HCEC 1CT (cell line): ENCODE results near the gene AKR1B1.
"Not testable (repeated sequence)": the region's sequence is repeated elsewhere in the genome, so short reads cannot be mapped to it uniquely, and the experiment has no call there.

Experiments used
- DNase-seq: peaks from one replicate; pipeline ENCODE4 v3.0.0-alpha.2; 2017

Gene AKR1B1

DNA sequence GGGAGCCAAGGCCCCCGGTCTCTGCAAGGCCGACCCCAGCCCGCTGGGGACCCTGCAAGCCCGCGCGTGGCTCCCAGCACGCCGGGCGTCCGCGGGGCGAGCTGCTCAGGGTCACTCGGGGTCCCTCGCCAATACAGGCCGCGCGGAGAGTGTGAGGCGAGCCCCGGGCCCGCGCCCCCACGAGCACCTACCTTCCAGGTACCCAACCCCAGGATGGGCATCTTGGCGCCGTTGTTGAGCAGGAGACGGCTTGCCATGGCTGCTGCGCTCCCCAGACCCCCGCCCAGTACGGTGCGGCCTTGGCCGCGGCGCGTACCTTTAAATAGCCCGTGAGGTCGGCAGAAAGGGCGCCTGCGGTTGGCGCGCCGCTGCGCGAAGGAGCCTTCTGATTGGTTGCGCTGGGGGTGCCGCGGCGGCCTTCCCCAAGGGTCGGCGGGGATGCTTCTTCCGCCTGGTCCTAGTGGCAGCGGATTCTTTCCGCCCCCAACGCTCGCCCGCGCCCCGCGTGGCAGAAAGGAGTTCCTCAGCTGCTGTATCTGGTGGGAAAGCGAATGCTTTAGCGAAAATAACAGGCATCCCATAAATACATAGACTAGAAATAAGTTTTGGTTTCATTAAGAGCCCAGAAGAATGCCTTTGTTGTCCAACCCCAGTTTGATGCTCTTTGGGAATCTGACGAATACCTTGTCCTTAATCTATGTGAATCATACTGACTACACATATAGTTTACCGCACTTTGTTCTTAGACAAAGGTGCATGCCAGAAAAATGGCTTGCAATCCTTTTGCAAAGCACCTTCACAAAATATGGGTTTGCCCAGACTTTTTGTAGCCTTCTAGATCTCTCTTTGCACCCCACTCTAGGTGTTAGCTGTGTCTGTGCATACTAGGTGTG is at the start of gene AKR1B1:
Gene AKR1B1 (minus strand): TSS at position 295 of the 893 bp plus-strand sequence. CDS start 38 bp downstream, at position 257.
- DNase-seq, result peak; percentile 93

DNA sequence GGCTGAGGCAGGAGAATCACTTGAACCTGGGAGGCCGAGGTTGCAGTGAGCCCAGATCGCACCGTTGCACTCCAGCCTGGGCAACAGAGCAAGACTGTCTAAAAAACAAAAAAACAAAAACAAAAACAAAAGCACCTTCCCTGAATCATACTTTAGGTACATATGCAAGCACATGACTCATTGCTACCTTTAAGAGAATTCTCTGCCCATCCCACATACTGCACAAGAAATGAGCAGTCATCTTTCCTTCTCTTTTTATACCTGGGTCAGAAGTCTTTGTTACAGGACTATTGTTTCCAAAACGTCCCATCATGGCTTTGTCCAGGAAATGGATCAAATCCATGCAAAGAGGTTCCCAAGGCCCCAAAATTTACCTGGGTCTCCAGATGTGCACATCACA is 47.0 kb upstream of the AKR1B1 start:
- DNase-seq, result no peak

DNA sequence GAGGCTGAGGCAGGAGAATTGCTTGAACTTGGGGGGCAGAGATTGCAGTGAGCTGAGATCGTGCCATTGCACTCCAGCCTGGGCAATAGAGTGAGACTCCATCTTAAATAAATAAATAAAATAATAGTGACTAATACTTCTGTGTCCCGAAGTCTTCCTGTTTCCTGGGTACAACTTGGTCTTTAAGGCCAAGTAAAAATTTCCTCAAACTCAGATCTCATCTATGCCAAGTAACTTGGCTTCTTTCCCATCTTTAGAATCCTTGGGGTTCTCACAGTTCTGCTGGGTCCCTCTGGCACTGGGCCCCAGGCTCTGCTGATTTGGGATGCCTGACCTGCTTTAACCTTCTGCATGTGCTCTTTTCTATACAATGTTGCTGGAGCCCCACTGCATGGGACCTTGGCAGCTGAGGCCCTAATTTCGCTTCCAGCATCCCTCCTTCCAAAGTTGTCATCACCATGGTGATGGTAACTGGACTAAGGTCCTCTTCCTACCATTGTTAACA is 45.8 kb upstream of the AKR1B1 start:
- peak; percentile 45 for DNase-seq

DNA sequence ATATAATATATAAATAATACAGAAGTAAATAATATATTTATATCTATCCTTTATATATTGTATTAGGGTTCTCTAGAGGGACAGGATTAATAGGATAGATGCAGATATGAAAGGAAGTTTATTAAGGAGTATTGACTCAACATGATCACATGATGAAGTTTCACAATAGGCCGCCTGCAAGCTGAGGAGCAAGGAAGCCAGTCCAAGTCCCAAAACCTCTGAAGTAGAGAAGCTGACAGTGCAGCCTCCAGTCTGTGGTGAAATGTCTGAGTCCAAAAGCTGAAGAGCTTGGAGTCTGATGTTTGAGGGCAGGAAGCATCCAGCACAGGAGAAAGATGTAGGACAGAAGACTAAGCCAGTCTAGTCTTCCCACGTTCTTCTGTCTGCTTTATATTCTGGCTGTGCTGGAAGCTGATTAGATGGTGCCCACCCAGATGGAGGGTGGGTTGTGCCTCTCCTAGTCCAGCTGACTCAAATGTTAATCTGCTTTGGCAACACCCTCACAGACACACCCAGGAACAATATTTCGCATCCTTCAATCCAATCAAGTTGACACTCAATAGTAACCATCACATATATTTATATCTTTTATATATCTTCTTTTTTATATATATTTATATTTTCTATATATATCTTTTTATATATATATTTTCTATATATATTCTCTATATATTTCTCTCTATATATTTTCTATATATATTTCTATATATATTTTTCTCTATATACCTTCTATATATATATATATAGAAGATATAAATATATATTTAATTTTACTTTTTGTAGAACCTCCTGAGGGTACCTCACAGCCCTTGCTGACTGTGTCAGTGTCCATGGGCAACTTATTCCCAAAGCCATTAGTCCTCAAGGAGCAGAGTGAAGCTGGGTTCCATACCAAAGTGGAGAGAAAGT is 43.8 kb upstream of the AKR1B1 start:
- peak; percentile 80 for DNase-seq

DNA sequence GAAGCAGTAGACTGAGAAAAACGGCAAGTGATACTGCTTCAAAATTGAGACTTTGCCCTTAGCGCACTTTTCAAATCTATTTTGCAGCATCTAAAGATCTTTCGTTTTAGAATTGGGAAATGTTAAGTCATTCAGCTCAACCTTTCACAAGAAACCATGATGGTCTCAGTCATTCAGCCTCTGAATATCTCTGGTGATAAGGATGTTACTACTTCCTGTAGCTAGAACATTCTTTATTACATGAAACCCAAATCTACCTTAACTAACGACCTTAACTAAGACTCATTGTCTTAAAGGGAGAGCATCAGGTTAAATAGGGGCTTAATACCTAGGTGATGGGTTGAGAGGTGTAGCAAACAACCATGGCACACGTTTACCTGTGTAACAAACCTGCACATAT is 42.1 kb upstream of the AKR1B1 start:
- DNase-seq, result no peak

DNA sequence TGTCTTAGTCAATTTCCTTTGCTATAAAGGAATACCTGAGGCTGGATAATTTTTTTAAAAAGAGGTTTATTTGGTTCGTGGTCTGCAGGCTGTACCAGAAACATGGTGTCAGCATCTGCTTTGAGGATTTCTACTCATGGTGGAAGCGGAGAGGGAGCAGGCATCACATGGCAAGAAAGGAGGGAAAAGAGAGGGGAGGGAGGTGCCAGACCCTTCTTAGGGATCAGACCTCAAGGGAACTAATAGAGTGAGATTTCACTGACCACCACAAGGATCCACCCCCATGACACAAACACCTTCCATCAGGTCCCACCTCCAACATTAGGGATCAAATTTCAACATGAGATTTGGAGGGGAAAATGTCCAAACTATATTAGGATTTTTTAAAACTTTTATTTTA is 41.5 kb upstream of the AKR1B1 start:
- DNase-seq, result no peak

DNA sequence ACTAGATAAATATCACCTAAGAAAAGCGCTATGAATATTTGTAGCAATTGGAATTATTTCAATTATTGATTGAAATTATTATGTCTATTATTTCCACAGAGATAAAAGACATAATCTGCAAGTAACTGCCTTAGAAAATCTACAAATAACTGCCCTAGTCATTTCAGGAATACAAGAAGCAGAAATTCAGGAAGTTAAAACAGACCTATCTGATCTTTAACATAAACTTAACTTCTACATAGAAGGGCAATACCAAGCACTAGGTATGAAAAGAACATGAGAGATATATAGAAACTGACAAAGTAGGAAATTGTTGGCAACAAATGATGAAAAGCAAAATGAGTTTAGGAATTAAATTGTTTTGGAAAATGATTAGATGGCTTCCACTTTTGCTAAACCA is 36.6 kb upstream of the AKR1B1 start:
- no peak for DNase-seq

DNA sequence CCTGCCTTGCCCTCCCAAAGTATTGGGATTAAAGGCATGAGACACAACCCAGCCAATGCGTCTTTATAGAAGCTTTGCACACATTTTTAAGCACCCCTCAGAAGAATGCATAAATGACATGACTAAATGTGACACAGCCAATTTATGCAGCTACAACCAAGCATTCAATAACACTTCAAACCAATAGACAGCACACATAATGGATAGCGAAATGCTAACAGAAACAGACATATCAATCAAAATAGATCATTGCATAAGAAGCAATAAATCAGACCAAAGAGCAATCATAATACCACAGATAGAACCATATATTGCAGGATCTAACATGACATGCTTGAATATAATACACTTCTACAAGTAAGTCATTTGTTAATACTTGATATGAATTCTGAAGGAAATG is 34.2 kb upstream of the AKR1B1 start:
- no peak for DNase-seq

DNA sequence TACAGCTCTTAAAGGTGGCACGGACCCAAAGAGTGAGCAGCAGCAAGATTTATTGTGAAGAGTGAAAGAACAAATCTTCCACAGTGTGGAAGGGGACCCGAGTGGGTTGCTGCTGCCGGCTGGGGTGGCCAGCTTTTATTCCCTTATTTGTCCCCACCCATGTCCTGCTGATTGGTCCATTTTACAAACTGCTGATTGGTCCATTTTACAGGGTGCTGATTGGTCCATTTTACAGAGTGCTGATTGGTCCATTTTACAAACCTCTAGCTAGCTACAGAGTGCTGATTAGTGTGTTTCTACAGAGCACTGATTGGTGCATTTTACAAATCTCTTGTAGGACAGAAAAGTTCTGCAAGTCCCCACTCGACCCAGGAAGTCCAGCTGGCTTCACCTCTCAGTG is 28.8 kb upstream of the AKR1B1 start:
- DNase-seq, result not testable (repeated sequence)

DNA sequence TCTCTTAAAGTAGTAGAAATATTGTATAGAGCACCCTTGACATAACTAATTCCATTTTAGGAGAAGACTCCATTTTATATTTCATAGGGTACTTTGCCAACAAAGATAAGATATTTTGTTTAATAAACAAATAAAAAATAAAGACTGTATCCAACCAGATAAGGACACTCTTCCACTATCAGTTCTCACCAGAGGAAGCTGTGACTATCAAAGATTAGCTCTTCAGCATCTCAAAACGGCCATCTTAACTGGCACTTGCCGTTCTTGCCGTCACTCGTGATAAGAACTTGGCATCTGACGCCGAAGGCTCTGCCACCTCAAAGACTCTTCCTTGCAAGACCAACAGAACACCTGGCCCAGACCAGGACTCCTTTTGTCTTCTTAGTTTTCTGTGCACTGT is 26.3 kb upstream of the AKR1B1 start:
- DNase-seq, result no peak

DNA sequence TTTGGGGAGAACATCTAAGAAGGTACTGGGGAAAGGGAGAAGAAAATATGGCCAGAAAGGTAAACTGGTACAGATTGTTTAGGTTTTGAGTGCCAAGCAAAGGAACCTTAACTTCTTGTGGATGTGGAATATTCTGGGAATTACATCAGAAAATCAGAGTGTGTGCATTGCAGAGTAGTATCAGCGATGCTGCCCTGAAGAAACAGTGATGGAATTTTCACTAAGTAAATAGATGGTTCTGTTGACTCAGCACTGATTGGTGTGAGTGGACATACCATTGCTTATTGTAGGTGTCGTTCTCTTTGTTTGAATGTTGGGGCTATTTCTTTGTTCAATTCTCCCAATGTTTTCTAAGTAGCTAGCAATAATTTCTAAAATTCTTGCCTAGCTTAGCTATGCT is 24.4 kb upstream of the AKR1B1 start:
- no peak for DNase-seq

DNA sequence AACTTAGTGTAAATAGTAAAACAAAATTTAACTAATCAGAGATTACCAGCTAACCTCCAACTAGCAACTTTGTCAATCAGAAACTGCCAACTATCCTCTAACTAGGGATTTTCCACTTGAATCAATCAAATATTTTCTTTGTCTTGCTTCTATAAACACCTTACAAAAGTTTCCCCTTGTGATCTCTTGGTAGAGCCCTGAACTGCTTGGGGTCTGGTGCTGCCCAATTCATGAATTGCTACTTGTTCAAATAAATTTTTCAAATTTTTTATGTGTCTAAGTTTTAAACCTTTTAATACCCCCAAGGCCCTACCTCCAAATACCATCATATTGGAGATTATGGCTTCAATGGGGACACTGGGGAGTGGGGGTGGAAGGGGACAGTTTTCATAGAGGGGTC is 24.0 kb upstream of the AKR1B1 start:
- no peak for DNase-seq

DNA sequence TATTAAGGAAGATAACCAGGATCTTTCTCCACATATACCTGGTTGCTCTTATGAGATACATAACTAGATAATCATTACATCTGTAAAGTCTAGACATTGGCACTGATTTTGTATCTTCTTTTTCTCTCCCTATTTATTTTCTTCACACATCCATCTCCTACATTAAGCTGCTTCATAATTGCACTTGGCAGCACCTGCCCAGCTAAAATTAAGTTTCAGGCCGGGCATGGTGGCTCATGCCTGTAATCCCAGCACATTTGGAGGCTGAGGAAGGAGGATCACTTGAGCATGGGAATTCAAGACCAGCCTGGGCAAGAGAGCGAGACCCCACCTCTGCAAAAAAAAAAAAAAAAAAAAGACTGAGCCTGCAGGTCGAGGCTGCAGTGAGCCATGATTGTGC is 22.3 kb upstream of the AKR1B1 start:
- DNase-seq, result no peak

DNA sequence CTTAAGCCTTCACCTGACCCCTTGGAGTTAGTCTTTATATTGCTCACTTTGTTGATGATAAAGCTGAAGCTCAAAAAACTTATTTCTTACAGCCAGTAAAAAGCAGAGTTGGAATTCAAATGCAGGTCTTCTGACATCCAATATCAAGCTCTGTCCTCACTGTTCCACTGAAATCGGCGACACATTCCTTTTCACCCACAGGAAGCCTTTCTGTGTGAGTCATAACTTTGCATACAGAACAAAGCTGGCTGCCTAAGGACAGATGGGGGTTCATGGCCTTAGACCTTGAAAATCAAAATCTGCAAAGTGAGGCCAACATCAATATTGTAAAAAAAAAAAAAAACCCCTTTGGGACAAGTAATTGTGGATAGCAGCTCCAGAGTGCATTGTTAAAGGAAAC is 21.8 kb upstream of the AKR1B1 start:
- peak; percentile 57 for DNase-seq

DNA sequence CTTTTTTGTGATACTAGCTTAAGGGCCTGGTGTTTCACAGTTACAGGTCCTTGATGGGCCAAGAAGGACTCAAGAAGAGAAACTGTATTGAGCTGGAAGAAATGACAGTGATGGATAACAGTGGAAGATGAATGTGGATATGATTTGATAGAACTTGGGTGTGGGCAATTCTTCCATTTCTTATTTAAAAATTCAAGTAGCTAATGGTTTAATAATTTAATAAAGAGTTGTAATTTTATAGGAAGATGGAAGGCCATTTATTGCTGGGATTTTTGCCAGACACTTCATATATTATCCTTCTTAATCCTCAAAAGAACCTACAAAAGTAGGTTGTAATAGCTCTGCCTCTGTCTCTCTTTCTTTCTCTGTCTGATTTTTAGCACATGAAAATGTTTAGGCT is 21.3 kb upstream of the AKR1B1 start:
- no peak for DNase-seq

DNA sequence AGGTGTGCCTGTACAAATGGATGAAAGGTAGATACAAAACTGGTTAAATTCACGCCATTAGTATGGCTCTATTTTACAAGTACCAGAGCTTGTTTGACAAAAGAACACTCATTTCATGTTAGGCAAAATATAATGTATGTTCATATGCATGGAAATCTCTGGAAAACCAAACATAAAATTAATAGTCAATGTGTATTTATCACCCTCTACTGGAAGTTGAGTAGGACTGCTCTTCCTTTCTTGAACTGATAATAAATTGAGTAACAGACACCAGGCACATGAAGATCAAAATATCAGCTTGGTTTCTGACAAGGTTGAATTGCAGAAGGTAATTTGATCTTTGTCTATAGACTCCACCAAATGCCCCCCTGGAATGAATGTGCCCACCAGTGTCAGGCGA is 19.8 kb upstream of the AKR1B1 start:
- peak; percentile 60 for DNase-seq

DNA sequence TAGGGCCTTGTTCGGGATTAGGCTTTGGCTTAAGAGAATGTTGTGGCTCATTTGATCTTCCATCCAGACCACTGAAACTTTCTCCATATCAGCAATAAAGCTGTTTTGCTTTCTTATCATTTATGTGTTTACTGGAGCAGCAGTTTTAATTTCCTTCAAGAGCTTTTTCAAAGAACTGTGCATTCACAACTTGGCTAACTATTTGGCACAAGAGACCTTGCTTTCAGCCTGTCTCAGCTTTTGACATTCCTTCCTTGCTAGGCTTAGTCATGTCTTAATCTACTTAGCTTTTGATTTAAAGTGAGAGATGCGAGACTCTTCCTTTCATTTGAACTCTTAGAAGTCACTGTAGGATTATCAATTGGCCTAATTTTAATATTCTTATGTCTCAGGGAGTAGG is 19.1 kb upstream of the AKR1B1 start:
- no peak for DNase-seq

DNA sequence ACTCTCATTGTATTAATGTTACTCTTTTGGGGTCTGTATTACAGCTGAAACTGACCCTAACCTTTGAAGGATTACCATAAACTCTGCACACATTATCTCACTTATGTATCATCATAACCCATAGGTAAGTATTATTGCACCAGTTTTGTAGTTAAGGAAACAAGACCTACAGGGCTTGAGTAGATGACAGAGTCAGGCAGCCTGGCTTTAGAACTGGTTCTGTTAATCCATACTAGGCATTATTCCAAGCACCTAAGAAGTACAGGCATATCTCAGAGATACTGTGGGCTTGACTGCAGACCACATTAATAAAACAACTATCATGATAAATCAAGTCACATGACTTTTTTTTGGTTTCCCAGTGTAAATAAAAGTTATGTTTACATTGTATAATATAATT is 17.1 kb upstream of the AKR1B1 start:
- DNase-seq, result no peak

DNA sequence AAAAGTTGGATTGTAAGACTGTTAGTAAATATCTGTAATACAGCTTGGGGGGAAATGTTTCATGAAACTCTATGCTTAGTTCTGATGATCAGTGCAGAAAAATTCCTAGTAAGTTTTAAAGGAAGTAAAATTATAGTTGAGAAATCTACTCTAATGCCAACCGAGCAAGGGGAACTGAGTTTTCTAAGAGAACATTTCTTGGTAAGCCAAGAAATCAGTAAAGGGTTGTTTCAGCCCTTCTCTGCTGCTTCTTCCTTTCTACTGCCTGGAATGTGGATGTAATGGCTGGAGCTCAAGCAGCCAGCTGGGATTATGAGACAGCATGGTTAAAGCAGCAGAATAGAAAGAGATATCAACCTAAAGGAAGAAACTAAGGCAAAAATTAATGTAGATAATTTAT is 15.9 kb upstream of the AKR1B1 start:
- DNase-seq, result no peak

DNA sequence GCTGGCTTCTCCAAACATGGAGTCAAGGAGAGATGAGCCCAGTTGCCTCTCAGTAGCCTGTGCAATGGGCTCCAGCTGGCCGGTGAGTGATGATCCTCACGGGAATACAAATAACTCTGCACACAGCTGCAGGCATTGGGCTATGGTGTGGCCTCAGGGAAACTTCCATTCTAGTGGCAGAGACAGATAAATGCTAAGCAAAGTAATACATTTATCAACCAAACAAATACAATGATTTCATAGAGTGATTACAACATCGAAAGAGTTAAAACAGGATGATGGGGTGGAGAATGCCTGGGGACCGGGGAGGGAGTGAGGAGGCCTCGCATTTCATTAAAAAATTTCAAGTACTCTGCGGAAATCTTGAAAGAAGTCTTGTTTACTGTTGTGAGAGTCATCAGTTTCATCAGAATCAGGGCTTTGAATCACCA is 15.0 kb upstream of the AKR1B1 start:
- peak; percentile 89 for DNase-seq

DNA sequence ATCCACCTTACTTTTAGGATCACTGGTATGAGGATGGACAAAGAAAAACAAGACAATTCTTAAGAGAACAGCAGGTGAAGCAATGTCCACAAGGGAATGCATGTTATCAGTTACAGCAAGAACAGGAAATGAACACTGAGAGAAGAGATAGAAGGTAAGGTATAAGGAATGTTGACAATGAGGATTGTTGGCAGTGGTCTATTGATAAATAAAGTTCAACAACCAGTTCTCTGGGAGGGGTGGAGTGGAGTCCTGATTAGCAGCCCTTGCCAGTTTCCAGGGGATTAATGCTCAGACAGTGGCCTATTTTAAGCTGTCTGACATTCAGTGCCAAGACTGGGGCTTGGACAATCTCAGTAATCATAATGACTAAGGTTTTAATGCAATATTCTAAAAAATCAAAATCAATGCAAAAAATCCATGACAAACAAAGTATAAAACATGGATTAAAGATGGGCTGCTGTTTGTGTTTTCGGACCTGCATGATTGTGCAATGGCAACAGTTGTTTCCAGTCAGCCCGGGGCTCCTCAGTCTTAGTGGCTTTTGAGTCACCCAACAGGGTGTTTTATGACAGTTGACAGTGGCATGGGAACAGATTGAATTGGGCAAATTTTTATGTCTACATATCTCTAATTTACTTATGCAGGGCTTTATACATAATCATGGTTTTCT is 13.8 kb upstream of the AKR1B1 start:
- no peak for DNase-seq

DNA sequence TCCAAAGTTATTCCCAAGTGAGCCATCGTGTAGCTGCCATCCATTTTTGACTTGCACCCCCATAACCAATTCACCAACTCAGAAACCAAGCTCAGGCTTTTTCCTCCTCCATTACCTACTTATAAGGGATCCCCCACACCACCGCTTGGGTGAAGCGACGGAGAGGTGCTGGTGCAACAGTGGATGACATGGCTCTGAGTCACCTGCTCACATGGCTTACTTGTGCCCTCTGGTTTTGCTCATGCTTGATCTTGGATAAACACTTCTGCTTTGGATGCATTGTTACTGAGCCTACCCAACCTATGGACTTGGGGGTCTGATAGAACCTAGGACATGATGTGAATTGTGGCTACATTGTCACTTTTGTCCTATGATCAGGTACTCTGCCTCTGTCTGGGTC is 12.0 kb upstream of the AKR1B1 start:
- DNase-seq, result peak; percentile 91

DNA sequence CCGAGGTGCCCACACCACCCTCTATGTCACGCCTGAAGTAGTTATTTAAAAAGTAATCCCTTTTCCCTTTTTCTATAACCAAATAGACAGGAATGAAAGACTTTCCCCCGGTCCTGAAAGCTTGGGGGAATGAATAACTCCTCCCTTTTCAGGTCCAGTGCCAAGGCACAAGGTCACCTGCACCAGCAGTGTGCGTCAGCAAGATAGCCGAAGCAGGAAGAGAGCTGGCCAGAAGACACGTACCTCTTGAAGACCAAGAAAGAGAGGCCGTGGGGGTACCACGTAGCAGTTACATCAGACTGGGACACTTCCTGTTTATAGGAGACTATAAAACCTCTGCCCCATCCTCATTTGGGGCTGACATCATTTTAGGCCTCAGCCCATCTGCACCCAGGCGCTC is 10.7 kb upstream of the AKR1B1 start:
- DNase-seq, result no peak
